Hematopoietic multipotent progenitor cell treated with erythropoietin and hydrocortisone succinate and interleukin-3 and kit ligand, for 15 days (in vitro differentiated cells): Measurements from ENCODE around the gene RNU2-63P.
"Not testable (repeated sequence)": the region's sequence is repeated elsewhere in the genome, so short reads cannot be mapped to it uniquely, and the experiment has no call there.

Experiments used
- DNase-seq: peaks from one replicate; pipeline ENCODE4 v3.0.0-alpha.2; 2015; ENCODE audit warnings: low spot score

The RNU2-63P gene

DNA sequence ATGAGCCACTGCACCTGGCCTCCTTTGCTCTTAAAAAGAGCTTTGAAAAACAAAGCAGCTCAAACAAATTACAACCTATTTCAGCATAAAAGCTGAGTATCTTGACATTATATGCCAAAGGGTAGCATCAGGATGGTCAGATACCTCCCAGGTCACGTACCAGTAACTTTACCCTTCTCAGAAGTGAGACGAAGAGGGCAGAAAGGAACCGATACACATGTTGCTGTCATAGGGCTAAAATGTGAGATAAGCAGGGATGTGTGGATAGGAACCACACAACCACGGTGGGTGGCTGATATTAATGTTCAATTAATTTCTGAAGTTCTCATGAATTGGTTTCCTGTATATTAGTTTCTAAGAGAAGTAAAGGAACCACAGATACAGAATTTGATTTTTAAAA is 12.6 kb upstream of the RNU2-63P start:
- DNase-seq: no peak

- DNase-seq: peak; percentile 27
Measured at GRCh38 chr2:88027697-88028389, 11.5 kb upstream of the RNU2-63P start.

DNA sequence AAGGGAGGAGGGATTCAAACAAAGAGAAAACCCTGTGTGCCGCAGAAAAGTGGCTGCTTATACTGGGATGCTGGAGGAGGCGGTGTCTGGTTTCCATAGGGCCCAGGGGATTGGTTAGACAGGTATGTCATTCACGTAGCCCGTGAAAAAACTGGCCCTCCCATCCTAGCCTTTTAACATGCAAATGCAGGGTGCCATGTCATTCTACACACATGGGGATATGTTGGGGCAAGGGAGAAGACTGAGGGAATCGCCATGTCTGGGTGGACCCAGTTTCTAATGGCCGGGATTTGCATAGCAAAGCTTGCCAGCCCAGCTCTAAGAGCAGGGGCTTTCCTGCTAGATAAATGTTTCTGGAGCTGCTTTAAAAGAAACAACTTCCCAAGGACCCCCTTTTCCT is 8.2 kb upstream of the RNU2-63P start:
- no peak for DNase-seq

- no peak for DNase-seq
Measured at GRCh38 chr2:88022669-88022921, 6.2 kb upstream of the RNU2-63P start.

DNA sequence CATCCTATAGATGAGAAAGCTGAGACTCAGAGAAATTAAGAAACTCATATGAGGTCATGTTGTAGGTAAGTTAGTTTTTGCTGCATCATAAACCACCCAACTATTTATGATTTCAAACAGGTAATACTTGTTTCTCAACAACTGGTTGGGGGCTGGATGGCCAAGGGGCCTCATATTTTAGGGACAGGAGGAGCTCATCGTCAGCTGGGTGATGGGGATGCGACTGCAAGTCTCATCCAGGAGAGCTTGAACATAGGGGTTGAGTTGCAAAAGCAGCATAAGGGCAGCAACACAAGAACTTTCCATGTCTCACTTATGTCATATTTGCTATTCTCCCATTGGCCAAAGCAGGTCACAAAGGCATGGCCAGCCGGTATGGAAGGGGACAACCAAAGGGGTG is 3.6 kb upstream of the RNU2-63P start:
- no peak for DNase-seq

DNA sequence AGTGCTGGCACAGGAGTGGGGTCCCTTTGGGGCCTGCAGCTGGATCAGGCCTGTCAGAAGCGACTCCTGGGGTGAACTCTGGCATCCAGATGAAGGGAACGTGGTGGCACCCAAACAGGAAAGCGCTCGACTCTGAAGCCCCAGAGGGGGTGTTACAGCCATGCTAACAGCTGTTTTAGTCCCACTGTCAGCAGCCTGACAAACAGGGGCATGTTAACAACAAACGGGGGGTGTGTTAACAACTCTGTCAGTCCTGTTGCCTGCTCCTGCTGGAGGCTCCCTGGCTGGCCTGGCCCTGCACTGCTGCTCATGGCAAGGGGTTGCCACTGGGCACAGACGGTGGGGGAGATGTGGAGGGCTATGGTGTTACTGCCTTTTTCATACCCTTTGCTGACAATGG is 2.6 kb upstream of the RNU2-63P start:
- no peak for DNase-seq

DNA sequence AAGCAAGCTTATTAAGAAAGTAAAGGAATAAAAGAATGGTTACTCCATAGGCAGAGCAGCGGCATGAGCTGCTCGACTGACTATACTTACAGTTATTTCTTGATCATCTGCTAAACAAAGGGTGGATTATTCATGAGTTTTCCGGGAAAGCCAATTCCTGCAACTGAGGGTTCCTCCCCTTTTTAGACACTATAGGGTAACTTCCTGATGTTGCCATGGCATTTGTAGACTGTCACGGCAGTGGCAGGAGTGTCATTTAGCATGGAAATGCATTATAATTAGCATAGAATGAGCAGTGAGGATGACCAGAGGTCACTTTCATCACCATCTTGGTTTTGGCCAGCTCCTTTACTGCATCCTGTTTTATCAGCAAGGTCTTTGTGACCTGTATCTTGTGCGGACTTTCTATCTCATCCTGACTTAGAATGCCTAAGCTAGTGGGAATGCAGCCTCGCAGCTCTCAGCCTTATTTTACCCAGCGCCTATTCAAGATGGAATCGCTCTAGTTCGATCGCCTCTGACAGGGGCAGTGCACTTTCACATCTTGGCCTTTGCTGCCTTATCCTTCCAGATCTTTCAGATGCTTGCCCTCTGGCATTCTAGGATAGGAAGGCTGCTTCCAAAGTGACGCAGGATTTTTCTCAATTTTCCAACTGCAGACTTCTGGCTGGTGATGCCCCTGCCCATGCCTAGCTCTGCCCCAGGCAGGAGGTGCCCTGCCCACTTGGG is 1.9 kb upstream of the RNU2-63P start:
- DNase-seq: peak; percentile 46

- DNase-seq: not testable (repeated sequence)
Measured at GRCh38 chr2:88017780-88018038, 1.4 kb upstream of the RNU2-63P start.

- DNase-seq: no peak
Measured at GRCh38 chr2:88016960-88017779, 823 bp upstream of the RNU2-63P start.

GRCh38 chr2:88011011-88011410 is 5.3 kb downstream of the RNU2-63P start:
- no peak for DNase-seq

GRCh38 chr2:88010136-88010535 is 6.2 kb downstream of the RNU2-63P start:
- no peak for DNase-seq

- DNase-seq: no peak
Measured at GRCh38 chr2:88006912-88007439, 9.4 kb downstream of the RNU2-63P start.

DNA sequence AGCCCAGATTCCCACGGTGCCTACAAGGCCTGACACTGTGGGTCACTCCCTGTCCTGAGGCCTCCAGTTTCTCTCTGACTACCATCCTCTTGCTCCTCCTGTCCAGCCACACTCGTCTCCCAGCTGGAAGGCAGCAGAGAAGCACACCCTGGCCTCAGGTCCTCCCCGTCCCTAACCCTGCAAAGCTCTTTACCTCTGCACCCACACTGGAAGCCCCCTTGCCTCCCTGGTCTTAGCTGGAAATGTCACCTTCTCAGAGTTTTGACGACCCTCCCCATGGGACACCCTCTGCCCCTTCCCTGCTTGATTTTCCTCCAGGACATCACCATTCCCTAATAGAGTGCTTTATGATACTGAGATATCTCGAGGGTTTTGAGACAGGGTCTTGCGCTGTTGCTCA is 10.6 kb downstream of the RNU2-63P start:
- no peak for DNase-seq

GRCh38 chr2:88003074-88003755 is 13.1 kb downstream of the RNU2-63P start:
- no peak for DNase-seq

- DNase-seq: no peak
Measured at GRCh38 chr2:88002359-88002707, 14.0 kb downstream of the RNU2-63P start.

DNA sequence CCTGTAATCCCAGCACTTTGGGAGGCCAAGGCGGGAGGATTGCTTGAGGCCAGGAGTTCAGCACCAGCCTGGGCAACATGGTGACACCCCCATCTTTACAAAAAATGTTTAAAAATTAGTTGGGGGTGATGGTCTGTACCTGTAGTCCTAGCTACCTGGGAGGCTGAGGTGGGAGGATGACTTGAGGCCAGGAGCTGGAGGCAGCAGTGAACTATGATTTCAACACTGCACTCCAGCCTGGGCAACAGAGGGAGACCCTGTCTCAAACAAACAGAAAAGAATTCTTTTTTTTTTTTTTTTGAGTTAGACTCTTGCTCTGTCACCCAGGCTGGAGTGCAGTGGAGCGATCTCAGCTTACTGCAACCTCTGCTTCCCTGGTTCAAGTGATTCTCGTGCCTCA is 15.9 kb downstream of the RNU2-63P start:
- DNase-seq: not testable (repeated sequence)

GRCh38 chr2:87996570-87996969 is 19.8 kb downstream of the RNU2-63P start:
- DNase-seq: no peak

DNA sequence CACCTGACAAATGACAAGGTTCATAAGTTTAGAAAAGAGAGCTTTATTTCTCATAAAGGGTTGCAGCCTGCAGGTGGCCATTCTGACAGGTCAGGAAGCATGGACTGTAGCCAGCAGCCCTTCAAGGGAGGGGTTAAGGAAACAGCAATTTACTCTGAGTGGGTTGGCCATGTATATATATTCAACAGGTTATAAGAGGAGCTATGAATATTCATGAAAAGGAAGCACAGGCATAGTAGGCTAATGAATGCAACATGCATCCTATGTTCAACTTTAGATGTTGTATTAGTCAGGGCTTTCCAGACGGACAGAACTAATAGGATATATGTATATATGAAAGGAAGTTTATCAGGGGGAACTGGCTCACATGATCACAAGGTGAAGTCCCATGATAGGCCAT is 20.6 kb downstream of the RNU2-63P start:
- DNase-seq: no peak

- not testable (repeated sequence) for DNase-seq
Measured at GRCh38 chr2:87994304-87994850, 22.0 kb downstream of the RNU2-63P start.

DNA sequence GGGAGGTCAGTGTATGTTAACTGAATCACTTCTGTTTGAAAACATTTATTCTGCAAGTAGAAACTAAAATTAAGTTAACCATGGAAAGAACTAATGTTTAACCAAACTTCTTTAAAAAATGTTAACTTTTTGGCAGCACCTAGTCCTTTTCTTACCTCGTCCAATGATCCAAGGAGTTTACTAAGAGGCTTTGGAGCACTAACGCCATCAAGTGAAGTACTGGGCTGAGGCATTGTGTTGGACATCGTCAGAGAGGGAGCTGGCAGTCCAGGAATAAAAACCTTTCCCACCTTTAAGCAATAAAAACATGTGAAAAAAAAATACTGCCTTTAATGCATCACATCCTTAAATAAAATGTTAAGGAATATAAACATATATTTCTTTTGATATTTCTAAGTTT is 23.8 kb downstream of the RNU2-63P start:
- DNase-seq: not testable (repeated sequence)

- DNase-seq: not testable (repeated sequence)
Measured at GRCh38 chr2:87987473-87987872, 28.9 kb downstream of the RNU2-63P start.

DNA sequence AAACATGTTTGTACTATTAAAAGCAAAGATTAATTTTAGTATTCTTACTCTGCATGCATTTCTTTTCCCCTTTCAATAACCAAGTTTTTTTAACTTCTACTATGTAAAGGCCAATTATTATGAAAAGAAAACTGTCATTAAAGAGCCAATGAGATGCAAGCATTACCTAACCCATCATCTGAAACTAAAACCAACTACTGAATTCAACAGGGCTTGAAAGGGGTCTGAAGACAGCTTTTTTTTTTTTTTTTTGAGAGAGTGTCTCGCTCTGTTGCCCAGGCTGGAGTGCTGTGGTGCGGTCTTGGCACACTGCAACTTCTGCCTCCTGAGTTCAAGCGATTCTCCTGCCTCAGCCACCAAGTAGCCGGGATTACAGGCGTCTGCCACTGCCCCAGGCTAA is 30.4 kb downstream of the RNU2-63P start:
- DNase-seq: not testable (repeated sequence)
